ENCODE results near the gene LTBP3.

The LTBP3 gene

GRCh38 chr11:65558002-65558929 is at the start of gene LTBP3:
TSS of gene LTBP3 (minus strand) at chr11:65558359. CDS start at chr11:65557959, 400 bp downstream.
- H3K4me3 Mint-ChIP-seq, result peak within 1 kb of the TSS; percentile 80

GRCh38 chr11:65606876-65607613 is 48.9 kb upstream of the LTBP3 start:
- H3K9me3 Mint-ChIP-seq, result no peaks in the 10 kb centered on the region
- peaks cover 36% of the 10 kb centered on the region for H3K4me1 Mint-ChIP-seq
- H3K27ac Mint-ChIP-seq, result no peak overlapping the region

More at GRCh38 chr11:65558002-65558929, at the start of gene LTBP3:
- CTCF ChIA-PET, result interaction anchor here (1.3 to 4.2 kb wide), 2 partner anchors 7 to 13 kb away, joined by 6 to 18 read pairs; partner anchors contain the start of genes FAM89B and ZNRD2
- Mint-ChIP-seq H3K27me3 (peaks cover 17% of the 10 kb centered on the region), H3K27ac (peak within 1 kb of the TSS; percentile 88), H3K4me1 (peaks cover 67% of the 10 kb centered on the region), H3K36me3 (no peaks in the 10 kb centered on the region), H3K9me3 (no peaks in the 10 kb centered on the region)
- DNase-seq, result peak; percentile 61

GRCh38 chr11:65604258-65604657 is 46.1 kb upstream of the LTBP3 start:
- Mint-ChIP-seq H3K27me3 (no peaks in the 10 kb centered on the region), H3K9me3 (no peaks in the 10 kb centered on the region), H3K27ac (no peak overlapping the region), H3K36me3 (peaks cover 40% of the 10 kb centered on the region), H3K4me3 (no peak overlapping the region), H3K4me1 (peaks cover 8% of the 10 kb centered on the region)
- CTCF ChIA-PET, result interaction anchor here (2.2 to 3.1 kb wide), 2 partner anchors 9 to 10 kb away, joined by 7 to 21 read pairs; no protein-coding TSS in a partner anchor
- no peak for DNase-seq

More at GRCh38 chr11:65606876-65607613, 48.9 kb upstream of the LTBP3 start:
- no peak for DNase-seq
- CTCF ChIA-PET, result interaction anchor here (1.1 kb wide), 1 partner anchor 13 kb away, joined by 5 read pairs; no protein-coding TSS in a partner anchor
- Mint-ChIP-seq H3K4me3 (no peak overlapping the region), H3K36me3 (peaks cover 51% of the 10 kb centered on the region), H3K27me3 (no peaks in the 10 kb centered on the region)

GRCh38 chr11:65599955-65600246 is 41.7 kb upstream of the LTBP3 start:
- Mint-ChIP-seq H3K27me3 (no peaks in the 10 kb centered on the region), H3K4me1 (peaks cover 14% of the 10 kb centered on the region), H3K27ac (no peak overlapping the region), H3K4me3 (no peak overlapping the region), H3K36me3 (peaks cover 21% of the 10 kb centered on the region), H3K9me3 (no peaks in the 10 kb centered on the region)
- DNase-seq, result no peak
- CTCF ChIA-PET, result interaction anchor here (1.0 kb wide), 1 partner anchor 11 kb away, joined by 3 read pairs; no protein-coding TSS in a partner anchor

- no peak overlapping the region for H3K4me3 Mint-ChIP-seq
- H3K9me3 Mint-ChIP-seq, result no peaks in the 10 kb centered on the region
- no peak for DNase-seq
- no peaks in the 10 kb centered on the region for H3K27me3 Mint-ChIP-seq
- peaks cover 19% of the 10 kb centered on the region for H3K36me3 Mint-ChIP-seq
- H3K27ac Mint-ChIP-seq, result no peak overlapping the region
- CTCF ChIA-PET, result interaction anchor here (1.0 kb wide), 1 partner anchor 11 kb away, joined by 3 read pairs; no protein-coding TSS in a partner anchor
- H3K4me1 Mint-ChIP-seq, result peaks cover 17% of the 10 kb centered on the region
Measured at GRCh38 chr11:65599216-65599954, 41.2 kb upstream of the LTBP3 start.

GRCh38 chr11:65598258-65598699 is 40.1 kb upstream of the LTBP3 start:
- no peaks in the 10 kb centered on the region for H3K27me3 Mint-ChIP-seq
- H3K4me1 Mint-ChIP-seq, result peaks cover 25% of the 10 kb centered on the region
- H3K27ac Mint-ChIP-seq, result no peak overlapping the region
- H3K4me3 Mint-ChIP-seq, result no peak overlapping the region
- CTCF ChIA-PET, result interaction anchor here (1.1 kb wide), 1 partner anchor 10 kb away, joined by 3 read pairs; no protein-coding TSS in a partner anchor
- no peak for DNase-seq
- H3K36me3 Mint-ChIP-seq, result peaks cover 12% of the 10 kb centered on the region
- no peaks in the 10 kb centered on the region for H3K9me3 Mint-ChIP-seq

- Mint-ChIP-seq H3K27me3 (no peaks in the 10 kb centered on the region), H3K4me3 (no peak overlapping the region), H3K36me3 (peaks cover 12% of the 10 kb centered on the region), H3K9me3 (no peaks in the 10 kb centered on the region), H3K27ac (peak overlapping the region; percentile 19), H3K4me1 (peaks cover 25% of the 10 kb centered on the region)
- CTCF ChIA-PET, result interaction anchor here (1.2 to 3.5 kb wide), 3 partner anchors 13 to 19 kb away, joined by 3 to 31 read pairs (median 3); partner anchors contain the start of genes EHBP1L1 and PCNX3
- no peak for DNase-seq
Measured at GRCh38 chr11:65596520-65596919, 38.4 kb upstream of the LTBP3 start.

- DNase-seq, result no peak
- Mint-ChIP-seq H3K4me1 (peaks cover 25% of the 10 kb centered on the region), H3K4me3 (no peak within 1 kb of the TSS), H3K36me3 (peaks cover 13% of the 10 kb centered on the region), H3K9me3 (no peaks in the 10 kb centered on the region), H3K27ac (peak within 1 kb of the TSS; percentile 67), H3K27me3 (no peaks in the 10 kb centered on the region)
- CTCF ChIA-PET, result interaction anchor here (1.0 to 3.5 kb wide), 7 partner anchors 8 to 54 kb away, joined by 3 to 31 read pairs (median 15); partner anchors contain the start of genes EHBP1L1 and PCNX3
Measured at GRCh38 chr11:65595543-65596281, 37.6 kb upstream of the LTBP3 start, which contains the start of gene KCNK7. TSS of gene KCNK7 (minus strand) at chr11:65595800. CDS start at chr11:65595772, 28 bp downstream.

GRCh38 chr11:65595131-65595530 is 37.0 kb upstream of the LTBP3 start:
- H3K27me3 Mint-ChIP-seq, result no peaks in the 10 kb centered on the region
- peaks cover 25% of the 10 kb centered on the region for H3K4me1 Mint-ChIP-seq
- H3K9me3 Mint-ChIP-seq, result no peaks in the 10 kb centered on the region
- no peak overlapping the region for H3K4me3 Mint-ChIP-seq
- CTCF ChIA-PET, result interaction anchor here (1.0 to 3.5 kb wide), 7 partner anchors 9 to 54 kb away, joined by 3 to 31 read pairs (median 21); partner anchors contain the start of genes EHBP1L1, FAM89B, PCNX3 and ZNRD2
- peaks cover 17% of the 10 kb centered on the region for H3K36me3 Mint-ChIP-seq
- DNase-seq, result no peak
- H3K27ac Mint-ChIP-seq, result peak overlapping the region; percentile 67

GRCh38 chr11:65593518-65594414 is 35.6 kb upstream of the LTBP3 start:
- Mint-ChIP-seq H3K9me3 (no peaks in the 10 kb centered on the region), H3K4me3 (no peak overlapping the region), H3K27ac (peak overlapping the region; percentile 52), H3K4me1 (peaks cover 30% of the 10 kb centered on the region), H3K27me3 (no peaks in the 10 kb centered on the region), H3K36me3 (peaks cover 14% of the 10 kb centered on the region)
- CTCF ChIA-PET, result interaction anchor here (0.6 to 3.5 kb wide), 24 partner anchors 10 to 557 kb away, joined by 3 to 31 read pairs (median 4); partner anchors contain the start of genes EHBP1L1, FAM89B, PCNX3 and ZNRD2
- DNase-seq, result peak; percentile 59

GRCh38 chr11:65592858-65593517 is 34.8 kb upstream of the LTBP3 start:
- H3K27ac Mint-ChIP-seq, result no peak overlapping the region

More at GRCh38 chr11:65592858-65593517, 34.8 kb upstream of the LTBP3 start:
- Mint-ChIP-seq H3K36me3 (peaks cover 15% of the 10 kb centered on the region), H3K9me3 (no peaks in the 10 kb centered on the region), H3K4me3 (no peak overlapping the region), H3K27me3 (no peaks in the 10 kb centered on the region), H3K4me1 (peaks cover 37% of the 10 kb centered on the region)
- no peak for DNase-seq
- CTCF ChIA-PET, result interaction anchor here (0.7 to 3.5 kb wide), 15 partner anchors 9 to 226 kb away, joined by 3 to 31 read pairs (median 6); partner anchors contain the start of genes EHBP1L1, FAM89B and ZNRD2
